ENCODE data around the gene OTOP2. TPM values are rescaled to one million over a fixed set of nuclear protein-coding genes. Genes with fewer than 3 reads are reported as not detected.

Gene OTOP2
- total RNA-seq, 4 donors from 2014 or later = not detected

- peak overlapping the region in 2 of 3 donors; percentile 32 to 63 for H3K27ac ChIP-seq
- H3K4me1 ChIP-seq = peaks cover 3 to 18% of the 10 kb centered on the region in 2 donors
- TF ChIP-seq CTCF (IDR thresholded peaks at IDR 0.05) = no peak
- TF ChIP-seq POLR2A (IDR thresholded peaks at IDR 0.05) = no peak
Measured at GRCh38 chr17:74971069-74971841, 47.2 kb downstream of the OTOP2 start.

GRCh38 chr17:74971842-74972106, 47.7 kb downstream of the OTOP2 start:
- no peaks in the 10 kb centered on the region for H3K27me3 ChIP-seq
- peak overlapping the region in 2 of 3 donors; percentile 20 to 40 for H3K27ac ChIP-seq
- intact Hi-C loops (cut with DNase I) = no loop called here

More at GRCh38 chr17:74971069-74971841, 47.2 kb downstream of the OTOP2 start:
- WGBS, 2 donors = 72 to 82% methylated on average over 7 to 8 of the region's 8 CpGs
- no peaks in the 10 kb centered on the region for H3K36me3 ChIP-seq
- no peaks in the 10 kb centered on the region for H3K27me3 ChIP-seq
- no peaks in the 10 kb centered on the region for H3K9me3 ChIP-seq
- no peak for DNase-seq
- peak overlapping the region in 1 of 3 donors; percentile 74 for H3K4me3 ChIP-seq (replicated peaks in 1 of 3)
- intact Hi-C loops (cut with DNase I) = no loop called here

GRCh38 chr17:74972107-74972972, 48.3 kb downstream of the OTOP2 start, which contains the start of gene HID1:
Gene HID1 (minus strand): TSS chr17:74972759. CDS start chr17:74972656, 103 bp downstream.
- H3K27me3 ChIP-seq = no peaks in the 10 kb centered on the region
- peak; percentile 70 to 74 for DNase-seq
- peak within 1 kb of the TSS in 2 of 3 donors; percentile 20 to 40 for H3K27ac ChIP-seq
- peaks cover 3 to 18% of the 10 kb centered on the region in 2 donors for H3K4me1 ChIP-seq
- peak in 1 of 2 donors; percentile 26 for TF ChIP-seq POLR2A (IDR thresholded peaks at IDR 0.05)
- no peak for TF ChIP-seq CTCF (IDR thresholded peaks at IDR 0.05)
- H3K36me3 ChIP-seq = no peaks in the 10 kb centered on the region
- H3K4me3 ChIP-seq (replicated peaks in 1 of 3) = peak within 1 kb of the TSS; percentile 41 to 74 (median 58)
- intact Hi-C loops (cut with DNase I) = no loop called here
- WGBS, 2 donors = 0 to 1% methylated on average over 21 to 25 of the region's 95 CpGs
- H3K9me3 ChIP-seq = no peaks in the 10 kb centered on the region

More at GRCh38 chr17:74971842-74972106, 47.7 kb downstream of the OTOP2 start:
- 10 to 22% methylated on average over 1 to 2 of the region's 9 CpGs for WGBS, 2 donors
- no peaks in the 10 kb centered on the region for H3K36me3 ChIP-seq
- TF ChIP-seq POLR2A (IDR thresholded peaks at IDR 0.05) (no peak), CTCF (IDR thresholded peaks at IDR 0.05) (no peak)
- H3K9me3 ChIP-seq = no peaks in the 10 kb centered on the region
- peaks cover 3 to 18% of the 10 kb centered on the region in 2 donors for H3K4me1 ChIP-seq
- no peak for DNase-seq
- peak overlapping the region in 2 of 3 donors; percentile 58 to 74 for H3K4me3 ChIP-seq (replicated peaks in 1 of 3)

GRCh38 chr17:74972973-74973328, 48.9 kb downstream of the OTOP2 start:
- DNase-seq = no peak
- Histone ChIP-seq H3K36me3 (no peaks in the 10 kb centered on the region), H3K9me3 (no peaks in the 10 kb centered on the region), H3K27ac (no peak overlapping the region), H3K4me3 (replicated peaks in 1 of 3) (peak overlapping the region in 2 of 3 donors; percentile 41 to 74), H3K27me3 (no peaks in the 10 kb centered on the region), H3K4me1 (peaks cover 3 to 18% of the 10 kb centered on the region in 2 donors)
- no peak for TF ChIP-seq POLR2A (IDR thresholded peaks at IDR 0.05)
- no peak for TF ChIP-seq CTCF (IDR thresholded peaks at IDR 0.05)
- 15 to 16% methylated on average over 17 of the region's 17 CpGs for WGBS, 2 donors
- intact Hi-C loops (cut with DNase I) = no loop called here

Data from thyroid gland (tissue), 4 donors.